ENCODE data around the gene PRLR. TPM values are rescaled to one million over a fixed set of nuclear protein-coding genes. Genes with fewer than 3 reads are reported as not detected.

Gene PRLR
- total and polyA plus RNA-seq, 2 of the 13 experiments (the other 11 are each of a cell fraction or from before 2014, with no cell fraction given) = 12.2 to 13.3 TPM

DNA sequence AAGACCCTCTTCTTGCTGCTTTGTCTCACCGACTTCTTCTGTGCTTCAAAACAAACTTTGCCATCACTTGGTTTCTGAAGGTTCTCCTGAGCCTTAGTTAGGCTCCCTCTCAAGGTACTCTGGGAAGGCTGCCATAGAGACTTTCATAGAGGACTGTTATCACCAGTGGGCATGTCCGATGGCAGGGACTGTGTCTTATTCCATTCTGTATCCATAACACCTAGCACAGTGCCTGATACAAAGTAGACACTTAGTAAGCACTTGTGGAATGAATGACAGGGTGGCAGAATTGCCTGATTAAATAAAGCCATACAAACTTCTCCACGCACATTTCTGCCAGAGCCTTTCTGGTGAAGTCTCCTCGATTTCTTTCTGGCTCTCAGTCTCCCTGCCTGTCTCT lies 215.2 kb downstream of the PRLR start:
- BruUV-seq (replicated peaks) = no TSS peak
- in situ Hi-C loops (cut with HindIII; ENCODE audit: extremely low pct_ligation_motif_present, low pct_unique_long_range_greater_than_20kb) = no loop called here
- WGBS (ENCODE audit: low lambda C conversion rate) = 63% methylated on average over 4 of the region's 4 CpGs
- no peak overlapping the region for H3K9ac ChIP-seq (ENCODE audit: insufficient read depth, low read depth, low read length)
- H3K4me1 ChIP-seq (ENCODE audit: insufficient read depth, low read length) = no peaks in the 10 kb centered on the region
- H3K9me3 ChIP-seq (ENCODE audit: low read length) = no peaks in the 10 kb centered on the region
- POLR2A ChIA-PET = no interaction called here
- H3K27ac ChIP-seq (ENCODE audit: extremely low read length, insufficient read depth, low read length) = no peak overlapping the region
- no peak overlapping the region for H3K4me2 ChIP-seq (ENCODE audit: low read depth, low read length)
- TF ChIP-seq BRD4 (CRISPR knock-in tag; IDR thresholded peaks at IDR 0.05) = no peak
- TF ChIP-seq GATAD1 (CRISPR knock-in tag; IDR thresholded peaks at IDR 0.05) = no peak
- no peak for TF ChIP-seq ZSCAN20 (CRISPR knock-in tag; IDR thresholded peaks at IDR 0.05; ENCODE audit: borderline replicate concordance)
- TF ChIP-seq RXRA (CRISPR knock-in tag; IDR thresholded peaks at IDR 0.05) = no peak
- no peak for TF ChIP-seq XRCC5 (optimal IDR thresholded peaks at IDR 0.05; ENCODE audit: low read length)
- TF ChIP-seq ZNF790 (CRISPR knock-in tag; IDR thresholded peaks at IDR 0.05; ENCODE audit: borderline replicate concordance) = no peak
- TF ChIP-seq ZNF816 (CRISPR knock-in tag; IDR thresholded peaks at IDR 0.05; ENCODE audit: borderline replicate concordance) = no peak
- no peak for TF ChIP-seq HOXA9 (CRISPR knock-in tag; IDR thresholded peaks at IDR 0.05; ENCODE audit: borderline replicate concordance)
- no peak for TF ChIP-seq SMARCC2 (IDR thresholded peaks at IDR 0.05)
- TF ChIP-seq ZNF567 (CRISPR knock-in tag; IDR thresholded peaks at IDR 0.05; ENCODE audit: borderline replicate concordance) = no peak
- no peak for TF ChIP-seq SP5 (CRISPR knock-in tag; IDR thresholded peaks at IDR 0.05; ENCODE audit: borderline replicate concordance, low read depth)
- TF ChIP-seq REL (CRISPR knock-in tag; conservative IDR thresholded peaks at IDR 0.05) = no peak
- TF ChIP-seq NFAT5 (CRISPR knock-in tag; IDR thresholded peaks at IDR 0.05) = no peak
- no peak for TF ChIP-seq ARNT (IDR thresholded peaks at IDR 0.05)
- no peak for TF ChIP-seq PITX1 (CRISPR knock-in tag; IDR thresholded peaks at IDR 0.05)
- no peak for TF ChIP-seq PCBP1 (IDR thresholded peaks at IDR 0.05; ENCODE audit: borderline replicate concordance, low read depth, low read length)
- TF ChIP-seq FIP1L1 (IDR thresholded peaks at IDR 0.05; ENCODE audit: borderline replicate concordance, insufficient read depth, low read depth, low read length) = no peak
- TF ChIP-seq ZFX (CRISPR knock-in tag; IDR thresholded peaks at IDR 0.05; ENCODE audit: low read depth) = no peak
- FAIRE-seq (no peak), DNase-seq (ENCODE audit: low spot score) (no peak), ATAC-seq (no peak)
- intact Hi-C loops (cut with micrococcal nuclease; ENCODE audit: unreplicated experiment) = no loop called here
- CTCF ChIA-PET (ENCODE audit: low intra/inter-chr PET ratio, low total read pairs) = no interaction called here
- no peak overlapping the region for H3K4me3 ChIP-seq (replicated peaks in 1 of 3; ENCODE audit: insufficient read depth in 1 of 3, low read depth in 2 of 3, low read length in 3 of 3)
- H2AFZ ChIP-seq (ENCODE audit: low read length) = no peak overlapping the region
- no peaks in the 10 kb centered on the region for H3K27me3 ChIP-seq (ENCODE audit: control insufficient read depth in 1 of 2, insufficient read depth in 2 of 2, low read length in 2 of 2)
- H3K79me2 ChIP-seq (ENCODE audit: insufficient read depth, low read length) = no peaks in the 10 kb centered on the region
- no peaks in the 10 kb centered on the region for H3K36me3 ChIP-seq (replicated peaks in 1 of 2; ENCODE audit: control insufficient read depth in 1 of 2, insufficient read depth in 2 of 2, low read length in 2 of 2)
- H4K20me1 ChIP-seq (ENCODE audit: insufficient read depth, low read length) = no peaks in the 10 kb centered on the region
